Anterior cingulate cortex (tissue), 58 donors: Measurements from ENCODE around the gene GPR151.
"Not testable (repeated sequence)": the region's sequence is repeated elsewhere in the genome, so short reads cannot be mapped to it uniquely, and the experiment has no call there.

Experiments used
- DNase-seq, 58 donors: peaks; one replicate each; lab custom pipeline; 2025; lab: John Stamatoyannopoulos, UW

Gene GPR151

DNA sequence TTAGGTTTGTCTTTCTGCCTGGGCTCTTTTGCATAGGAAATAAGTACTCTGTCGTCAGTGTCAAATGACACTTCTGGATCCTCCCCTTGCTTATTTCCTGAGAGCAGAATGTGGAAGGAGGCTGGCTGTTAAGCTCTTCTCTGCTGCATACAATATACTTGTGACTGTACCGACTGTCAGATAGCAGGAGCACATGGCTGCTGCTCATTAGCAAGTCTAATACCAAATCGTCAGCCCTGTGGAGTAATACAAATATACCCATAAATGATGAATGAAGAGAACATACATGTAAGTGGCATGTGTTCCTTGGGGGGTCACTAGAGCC lies at the start of gene GPR151:
Gene GPR151, minus strand, starts transcription at position 40 of the 325 bp plus-strand sequence. CDS start 77 bp downstream, outside the sequence.
- DNase-seq: peak in 1 of 58 donors; percentile 27

DNA sequence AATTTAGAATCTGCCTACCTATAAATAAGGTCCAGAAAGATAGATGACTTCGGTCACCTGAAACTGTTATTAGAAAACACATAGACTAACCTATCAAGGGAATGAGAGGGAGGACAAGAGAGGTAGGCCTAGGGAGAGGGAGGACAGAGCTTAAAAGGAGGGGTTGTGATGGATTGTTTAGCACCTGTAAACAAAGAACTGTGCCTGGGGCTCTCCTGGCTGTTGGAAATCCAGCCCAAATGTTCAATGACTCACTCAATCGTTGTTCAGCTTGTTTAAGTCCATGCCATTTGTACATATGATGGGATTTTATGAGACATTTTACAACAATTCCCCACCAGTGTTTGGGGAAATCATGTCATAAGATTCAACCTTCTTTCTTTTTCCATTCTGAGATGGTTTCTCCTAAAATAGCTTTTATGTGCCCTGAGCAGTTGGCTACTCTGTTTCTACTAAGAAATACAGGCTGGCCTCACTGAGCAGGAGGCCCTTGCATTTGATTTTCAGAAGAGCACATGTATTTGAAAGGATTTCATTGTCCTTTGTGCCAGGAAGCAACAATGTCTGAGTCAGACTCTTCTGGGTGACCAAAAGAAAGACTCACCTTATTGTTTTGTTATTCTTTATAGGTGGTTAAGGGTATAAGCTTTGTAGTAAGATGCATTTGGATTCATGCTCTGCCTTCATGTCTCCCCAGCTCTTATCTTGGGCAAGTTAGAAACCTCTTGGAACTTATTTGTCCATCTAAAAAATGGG lies 48.2 kb upstream of the GPR151 start:
- DNase-seq: peak in 1 of 58 donors; percentile 3

GRCh38 chr5:146562461-146562860 lies 46.5 kb upstream of the GPR151 start:
- DNase-seq: no peak

DNA sequence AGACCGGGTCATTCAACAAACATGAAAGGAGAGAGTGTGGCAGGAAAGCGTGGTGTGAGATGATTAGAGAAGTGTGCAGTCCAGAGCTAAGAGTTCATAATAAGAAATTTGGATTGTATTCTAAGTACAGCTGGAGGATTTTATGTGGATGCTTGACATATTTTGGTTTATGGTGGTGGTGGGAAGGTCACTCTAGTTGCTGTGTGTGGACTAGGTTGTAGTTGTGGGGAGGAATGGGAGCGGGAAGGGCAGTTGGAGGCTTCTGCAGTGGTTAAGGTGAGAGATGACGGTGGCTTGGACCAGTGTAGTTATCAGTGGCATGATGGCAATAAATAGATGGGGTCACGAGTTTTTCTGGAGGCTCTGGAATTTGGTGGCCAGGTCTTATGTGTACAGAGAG lies 45.7 kb upstream of the GPR151 start:
- DNase-seq: no peak

- DNase-seq: no peak
Observed at GRCh38 chr5:146560205-146560812, 44.3 kb upstream of the GPR151 start.

DNA sequence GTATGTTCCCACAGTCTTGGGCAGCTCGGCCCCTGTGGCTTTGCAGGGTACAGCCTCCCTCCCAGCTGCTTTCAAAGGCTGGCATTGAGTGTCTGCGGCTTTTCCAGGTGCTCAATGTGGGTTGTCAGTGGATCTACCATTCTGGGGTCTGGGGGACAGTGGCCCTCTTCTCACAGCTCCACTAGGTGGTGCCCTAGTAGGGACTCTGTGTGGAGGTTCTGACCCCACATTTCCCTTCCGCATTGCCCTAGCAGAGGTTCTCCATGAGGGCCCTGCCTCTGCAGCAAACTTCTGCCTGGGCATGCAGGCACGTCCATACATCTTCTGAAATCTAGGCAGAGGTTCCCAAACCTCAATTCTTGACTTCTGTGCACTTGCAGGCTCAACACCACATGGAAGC lies 40.9 kb upstream of the GPR151 start:
- not testable (repeated sequence) for DNase-seq

GRCh38 chr5:146553446-146553845 lies 37.5 kb upstream of the GPR151 start:
- DNase-seq: no peak

DNA sequence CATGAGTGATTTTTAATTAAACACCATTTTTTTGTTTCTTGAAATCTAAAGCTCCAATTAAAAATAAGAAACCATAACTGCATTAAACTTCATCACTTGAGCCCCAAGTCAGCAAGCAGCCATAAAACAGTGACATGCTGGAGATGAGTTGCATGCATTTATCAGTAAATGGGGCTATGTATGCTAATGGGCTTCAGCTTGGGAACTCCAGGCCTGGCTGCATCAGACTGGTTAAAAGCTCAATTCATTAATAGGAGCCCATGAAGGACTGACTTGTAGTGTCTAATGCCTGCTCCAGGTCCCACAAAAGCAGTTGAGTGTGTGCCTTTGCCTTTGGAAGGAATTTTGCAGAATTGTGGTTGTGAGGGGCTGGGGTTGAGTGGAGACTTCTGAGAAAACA lies 33.6 kb upstream of the GPR151 start:
- no peak for DNase-seq

DNA sequence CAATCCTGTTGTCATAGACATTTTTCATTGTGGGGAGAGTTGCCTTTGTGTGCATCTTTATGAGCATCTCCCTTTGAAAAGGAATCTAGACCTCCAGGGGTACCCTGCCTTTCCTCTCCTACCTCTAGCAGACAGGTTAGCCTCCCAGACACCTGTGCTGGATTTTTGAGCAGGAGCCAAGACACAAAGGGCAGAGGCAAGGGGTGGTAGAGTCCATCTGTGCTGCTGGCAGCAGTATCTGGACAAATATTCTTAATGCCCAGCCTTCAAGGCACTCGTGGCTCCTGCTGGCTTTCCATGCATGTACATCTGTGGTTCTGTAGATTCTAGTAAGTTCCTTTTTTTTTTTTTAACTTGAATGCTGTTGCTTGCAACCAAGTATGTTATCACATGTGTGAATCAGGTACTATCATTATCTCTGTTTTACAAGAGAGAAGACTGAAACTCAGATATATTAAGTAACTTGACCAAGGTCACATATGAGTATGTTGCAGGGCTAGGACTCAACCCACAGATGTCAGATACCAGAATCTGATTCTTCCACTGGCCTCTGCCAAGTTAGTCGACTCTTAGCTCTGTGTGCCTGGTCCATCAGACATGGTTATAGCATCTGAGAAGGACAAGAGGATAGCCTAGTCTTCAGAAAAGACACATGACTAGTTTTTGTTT lies 32.9 kb upstream of the GPR151 start:
- no peak for DNase-seq

GRCh38 chr5:146544232-146544631 lies 28.2 kb upstream of the GPR151 start:
- no peak for DNase-seq

DNA sequence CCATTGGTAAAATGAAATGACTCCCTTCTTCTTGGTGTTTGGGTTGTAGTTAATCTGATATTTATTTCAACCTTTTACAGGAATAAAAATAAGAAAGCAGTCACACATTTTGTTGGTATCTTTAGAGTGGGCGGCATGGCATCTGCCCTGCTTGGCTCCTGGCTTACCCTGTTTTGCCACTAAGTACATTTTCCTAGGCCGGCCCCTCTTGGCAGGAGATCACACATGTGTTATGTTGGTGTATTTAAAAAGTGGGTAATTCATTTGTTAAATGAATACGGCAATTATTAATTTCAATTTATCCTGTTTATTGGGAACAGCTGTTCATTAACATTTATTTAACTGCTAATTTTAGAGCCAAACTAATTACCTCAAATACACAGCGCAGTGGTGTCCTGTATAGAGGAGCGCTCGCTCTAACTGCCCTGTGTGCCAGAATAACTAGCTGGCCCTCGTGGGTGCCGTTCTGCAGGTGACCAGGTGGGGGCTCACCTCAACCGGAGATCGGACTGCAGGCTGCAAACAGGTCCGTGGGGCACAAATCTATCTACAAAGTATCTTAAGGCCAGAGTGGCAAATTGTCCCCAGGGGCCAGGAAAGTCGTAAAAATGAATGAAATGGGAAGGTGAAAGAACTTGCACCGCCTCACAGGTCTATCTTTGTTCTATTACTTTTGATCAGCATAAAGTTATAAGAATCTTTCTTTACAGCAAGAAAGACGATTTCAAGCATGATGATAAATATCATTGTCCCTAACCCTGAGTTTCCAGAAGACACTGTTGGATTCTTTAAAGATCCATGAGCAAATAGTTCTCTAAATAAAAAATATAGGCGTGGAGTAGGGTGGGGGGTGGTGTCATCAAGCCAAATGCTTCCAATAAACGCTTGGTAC lies 26.2 kb upstream of the GPR151 start:
- DNase-seq: peak in 56 of 58 donors; percentile 3 to 84 (median 51)

DNA sequence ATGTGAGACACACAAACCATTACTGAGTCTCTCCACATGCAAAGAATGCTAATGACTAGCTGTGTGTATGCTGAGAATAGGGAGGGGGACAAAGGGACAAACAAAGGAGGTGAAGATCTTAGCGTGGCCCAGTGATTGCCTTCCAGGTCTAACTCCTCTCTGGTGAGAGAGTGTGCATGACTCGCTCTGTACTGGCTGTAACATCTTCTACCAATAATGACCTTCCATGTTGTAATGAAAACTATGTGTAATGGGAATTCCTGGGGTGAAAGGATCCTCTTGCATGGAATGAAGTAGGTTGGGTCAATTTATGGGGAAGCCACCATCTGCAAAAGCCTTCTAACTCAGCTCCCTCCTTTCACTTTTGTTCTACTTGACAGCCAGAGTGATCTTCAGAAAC lies 24.4 kb upstream of the GPR151 start:
- no peak for DNase-seq

- DNase-seq: no peak
Observed at GRCh38 chr5:146539973-146540372, 24.0 kb upstream of the GPR151 start.

GRCh38 chr5:146538432-146538831 lies 22.4 kb upstream of the GPR151 start:
- DNase-seq: no peak

DNA sequence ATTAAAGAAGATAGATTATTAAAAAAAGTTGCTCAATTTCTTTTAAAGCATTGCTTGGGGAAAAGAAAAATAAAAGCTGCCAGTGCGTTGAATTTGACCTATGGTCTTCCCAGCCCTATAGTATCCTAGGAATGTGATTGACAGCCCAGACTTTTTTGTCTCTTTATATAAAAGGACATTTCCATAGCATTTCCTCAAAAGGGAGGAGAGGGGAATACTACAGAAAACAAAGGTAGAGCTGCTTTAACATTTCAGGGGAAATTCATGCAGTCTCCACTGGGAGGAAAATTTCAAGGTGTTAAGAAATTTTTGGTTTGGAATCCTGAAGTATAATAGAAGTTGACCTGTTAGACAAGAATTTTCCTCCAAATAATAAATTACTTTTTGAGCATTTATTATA lies 17.9 kb upstream of the GPR151 start:
- no peak for DNase-seq

GRCh38 chr5:146533260-146533857 lies 17.4 kb upstream of the GPR151 start:
- DNase-seq: peak in 51 of 58 donors; percentile 5 to 75 (median 37)

DNA sequence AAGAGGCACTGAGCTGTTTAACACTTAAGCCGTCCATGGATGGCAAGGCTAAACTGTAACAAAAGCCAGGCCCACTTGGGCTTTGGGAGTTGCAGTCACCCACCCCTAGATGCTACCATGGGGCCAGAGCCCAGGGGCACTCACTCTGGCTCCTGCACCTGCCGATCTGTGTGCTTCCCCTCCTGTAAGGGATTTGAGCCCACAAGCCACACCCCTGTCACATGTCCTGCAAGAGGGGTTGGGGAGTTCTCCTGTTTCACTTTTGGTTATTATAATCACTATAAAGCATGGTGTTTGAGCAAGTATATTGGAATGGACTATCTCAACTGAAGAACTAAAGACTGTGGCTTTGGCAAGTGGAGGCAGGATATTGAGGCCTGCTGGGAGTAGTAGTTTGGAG lies 14.0 kb upstream of the GPR151 start:
- no peak for DNase-seq

DNA sequence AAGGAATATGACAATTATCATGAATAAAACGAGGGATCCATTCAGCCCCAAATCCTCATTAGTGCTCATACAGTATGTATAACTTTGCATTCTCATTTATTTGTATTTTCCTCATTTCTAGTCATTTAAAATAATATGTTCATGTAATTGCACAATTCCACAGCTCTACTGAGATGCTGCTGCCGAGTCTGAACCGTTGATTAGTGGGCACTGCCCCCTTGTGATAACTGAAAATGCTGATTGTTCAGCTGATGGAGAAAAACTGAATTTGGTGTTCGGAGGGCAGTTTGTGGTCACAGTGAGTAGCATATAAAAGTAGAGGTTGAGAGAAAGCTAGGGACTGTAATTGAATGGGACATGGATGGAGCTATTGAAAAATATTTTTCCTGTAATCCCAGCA lies 12.2 kb upstream of the GPR151 start:
- DNase-seq: no peak

- DNase-seq: no peak
Observed at GRCh38 chr5:146527785-146528184, 11.8 kb upstream of the GPR151 start.

DNA sequence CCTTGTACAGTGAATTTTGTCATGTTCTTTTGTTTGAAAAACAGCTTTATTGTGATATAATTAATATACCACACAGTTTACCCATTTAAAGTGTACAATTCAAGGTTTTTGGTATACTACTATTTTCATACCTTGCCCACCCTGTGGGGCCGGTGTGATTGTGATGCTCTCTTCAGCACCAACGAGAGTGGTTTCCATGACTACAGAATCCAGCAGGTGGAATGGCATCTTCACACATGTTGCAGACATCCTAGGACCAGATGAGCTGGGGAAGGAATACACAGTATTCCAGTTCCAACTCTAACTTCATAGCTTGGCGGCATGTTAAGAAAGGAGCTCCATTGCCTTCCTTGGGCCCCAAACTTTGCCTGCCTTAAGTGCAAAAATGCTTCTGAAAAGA lies 7.7 kb upstream of the GPR151 start:
- DNase-seq: no peak
